Fibroblast of lung (primary cell): Measurements from ENCODE around the gene SYCE3. TPM values are rescaled to one million over a fixed set of nuclear protein-coding genes. Genes with fewer than 3 reads are reported as not detected.

Experiments used
- DNase-seq, 2 donors: peaks; one replicate each; pipeline versions ENCODE4 v3.0.0 to v3.0.0-alpha.2; 2010; ENCODE audit warnings: low read depth in 2 of 2
- H2AFZ ChIP-seq: 2 replicates; pipeline ENCODE4 v1.5.1; 2012; ENCODE audit warnings: low read length, control low read depth, inconsistent platforms
- H3K27ac ChIP-seq: 2 replicates; pipeline ENCODE4 v1.5.1; 2011; ENCODE audit warnings: low read length, control low read depth; ENCODE audit not compliant: insufficient read depth
- H3K27me3 ChIP-seq: 2 replicates; pipeline ENCODE4 v1.5.1; 2011; ENCODE audit warnings: mild to moderate bottlenecking, low read length; ENCODE audit not compliant: control insufficient read depth, insufficient read depth
- H3K36me3 ChIP-seq: 2 replicates; pipeline ENCODE4 v1.5.1; 2011; ENCODE audit warnings: low read length; ENCODE audit not compliant: control insufficient read depth, insufficient read depth
- H3K4me1 ChIP-seq: 2 replicates; pipeline ENCODE4 v1.5.1; 2011; ENCODE audit warnings: low read length; ENCODE audit not compliant: control insufficient read depth, insufficient read depth; ENCODE audit errors: extremely low read depth
- H3K4me2 ChIP-seq: 2 replicates; pipeline ENCODE4 v1.5.1; 2011; ENCODE audit warnings: low read length, control low read depth; ENCODE audit not compliant: insufficient read depth; ENCODE audit errors: extremely low read depth
- H3K4me3 ChIP-seq, 4 experiments: fragments of 200-600 bp in 1 of 4; sonication (generic) in 1 of 4; replicated peaks in 1 of 4; 2 replicates each; pipeline ENCODE4 v1.5.1; 2011 to 2016; ENCODE audit warnings: low read length in 4 of 4, low read depth in 3 of 4, mild to moderate bottlenecking in 3 of 4, control low read depth in 2 of 4, inconsistent platforms in 1 of 4, mixed read lengths in 1 of 4; ENCODE audit not compliant: insufficient read depth in 1 of 4; ENCODE audit errors: control extremely low read depth in 1 of 4
- H3K79me2 ChIP-seq: 2 replicates; pipeline ENCODE4 v1.5.1; 2012; ENCODE audit warnings: mild to moderate bottlenecking, low read length, inconsistent platforms; ENCODE audit not compliant: control insufficient read depth, insufficient read depth
- H3K9ac ChIP-seq: 2 replicates; pipeline ENCODE4 v1.5.1; 2011; ENCODE audit warnings: mild to moderate bottlenecking, low read length, control low read depth; ENCODE audit not compliant: insufficient read depth
- H3K9me3 ChIP-seq: 2 replicates; pipeline ENCODE4 v1.5.1; 2012; ENCODE audit warnings: low read depth, low read length; ENCODE audit not compliant: control insufficient read depth, insufficient read depth
- H4K20me1 ChIP-seq: 2 replicates; pipeline ENCODE4 v1.5.1; 2011; ENCODE audit warnings: low read length; ENCODE audit not compliant: control insufficient read depth, insufficient read depth; ENCODE audit errors: extremely low read depth
- EZH2 ChIP-seq: IDR thresholded peaks from 2 replicates; pipeline ENCODE4 v1.5.1; 2012; ENCODE audit warnings: low read length, control low read depth, mild to moderate bottlenecking; ENCODE audit errors: missing control alignments
- polyA plus RNA-seq, 2 donors: library from polyadenylated mRNA; depleted of rRNA in 1 of 2; stranded (reverse) in 1 of 2; unstranded in 1 of 2; fragments of >200 nt; gene quantifications; 2 replicates each; pipeline ENCODE4 v1.2.1, GENCODE V29; 2011 to 2012; ENCODE audit warnings: missing spikeins in 1 of 2
- total RNA-seq: library from RNA; depleted of rRNA; stranded (reverse); fragments of >200 nt; gene quantifications from 2 replicates; pipeline ENCODE4 v1.2.1, GENCODE V29; 2014
- TF ChIP-seq, protein P1 (sequence below), 2 donors: IDR thresholded peaks in 1 of 2; conservative IDR thresholded peaks in 1 of 2; 1 replicate in 1 of 2; 2 replicates in 1 of 2; pipeline ENCODE4 v1.5.1; 2011 to 2012; ENCODE audit warnings: low read length in 2 of 2, control low read depth in 1 of 2, inconsistent platforms in 1 of 2, low read depth in 1 of 2, mild to moderate bottlenecking in 1 of 2

SYCE3 gene
- total and polyA plus RNA-seq, 2 donors (not counting 1 experiment from before 2014, with no cell fraction given): 0.33 TPM; not detected in 1

DNA sequence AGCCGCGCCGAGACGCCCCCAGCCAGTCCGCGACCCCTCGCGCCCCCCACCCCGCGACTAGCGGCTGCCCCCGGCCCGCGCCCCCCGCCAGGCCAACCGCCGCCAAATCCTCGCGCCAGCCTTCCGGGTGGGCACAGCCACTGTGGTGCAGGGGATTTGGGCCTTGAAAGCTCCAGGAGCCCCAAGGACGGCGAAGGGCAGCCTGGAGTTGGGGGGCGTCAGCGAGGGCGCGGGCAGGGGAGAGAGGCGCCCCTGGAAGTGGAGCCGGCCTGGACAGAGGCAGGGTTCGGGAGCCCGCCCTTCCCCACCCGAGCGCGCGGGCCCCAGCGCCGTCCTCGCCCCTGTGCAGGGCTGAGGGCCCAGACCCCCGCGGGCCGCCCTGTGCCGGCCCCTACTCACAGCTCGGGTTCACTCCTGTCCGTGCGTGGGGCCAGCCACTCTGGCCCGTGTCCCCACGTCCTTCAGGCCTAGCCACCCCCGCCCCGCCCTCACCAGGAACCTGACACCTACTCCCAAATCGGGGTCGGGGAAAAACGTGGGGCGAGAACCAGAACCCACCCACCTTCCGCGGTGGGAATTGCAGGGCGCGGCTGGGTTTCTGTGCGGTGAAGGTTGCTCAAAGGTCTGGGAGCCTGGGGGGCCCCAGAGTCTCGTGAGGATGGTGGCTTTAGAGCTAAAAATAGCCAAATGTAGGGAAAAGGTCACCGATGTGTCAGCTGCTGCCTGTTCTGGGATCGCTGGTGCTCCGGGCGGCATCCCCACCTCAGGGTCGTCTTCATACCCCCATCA lies 15.5 kb upstream of the SYCE3 start, which contains the start of gene CPT1B:
CPT1B (minus strand) TSS at position 441 of the 789 bp plus-strand sequence. CDS start 512 bp downstream, outside the sequence.
- peak in 1 of 2 donors; percentile 55 for DNase-seq
- peak within 1 kb of the TSS in 1 of 4 experiments; percentile 17 for H3K4me3 ChIP-seq

DNA sequence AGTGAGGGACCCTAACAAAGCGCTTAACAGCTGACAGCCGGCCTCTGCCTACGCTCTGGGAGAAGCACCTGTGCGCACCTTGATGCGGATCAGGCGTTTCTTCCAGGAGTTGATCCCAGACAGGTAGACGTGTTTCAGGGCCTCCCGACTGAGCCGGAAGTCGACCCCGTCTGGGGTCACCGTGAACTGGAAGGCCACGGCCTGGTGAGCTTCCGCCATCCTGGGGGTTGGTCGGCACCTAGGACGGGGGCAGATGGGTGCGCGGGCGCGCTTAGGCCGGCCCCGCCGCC lies 14.9 kb upstream of the SYCE3 start:
- Histone ChIP-seq H3K79me2 (peaks cover 2% of the 10 kb centered on the region), H3K9me3 (no peaks in the 10 kb centered on the region), H3K4me3 (no peak overlapping the region), H3K9ac (no peak overlapping the region), H4K20me1 (no peaks in the 10 kb centered on the region), H3K4me1 (peaks cover 8% of the 10 kb centered on the region), H3K27ac (no peak overlapping the region), H3K4me2 (no peak overlapping the region), H3K27me3 (no peaks in the 10 kb centered on the region), H2AFZ (no peak overlapping the region), H3K36me3 (no peaks in the 10 kb centered on the region)
- TF ChIP-seq, protein P1, sequence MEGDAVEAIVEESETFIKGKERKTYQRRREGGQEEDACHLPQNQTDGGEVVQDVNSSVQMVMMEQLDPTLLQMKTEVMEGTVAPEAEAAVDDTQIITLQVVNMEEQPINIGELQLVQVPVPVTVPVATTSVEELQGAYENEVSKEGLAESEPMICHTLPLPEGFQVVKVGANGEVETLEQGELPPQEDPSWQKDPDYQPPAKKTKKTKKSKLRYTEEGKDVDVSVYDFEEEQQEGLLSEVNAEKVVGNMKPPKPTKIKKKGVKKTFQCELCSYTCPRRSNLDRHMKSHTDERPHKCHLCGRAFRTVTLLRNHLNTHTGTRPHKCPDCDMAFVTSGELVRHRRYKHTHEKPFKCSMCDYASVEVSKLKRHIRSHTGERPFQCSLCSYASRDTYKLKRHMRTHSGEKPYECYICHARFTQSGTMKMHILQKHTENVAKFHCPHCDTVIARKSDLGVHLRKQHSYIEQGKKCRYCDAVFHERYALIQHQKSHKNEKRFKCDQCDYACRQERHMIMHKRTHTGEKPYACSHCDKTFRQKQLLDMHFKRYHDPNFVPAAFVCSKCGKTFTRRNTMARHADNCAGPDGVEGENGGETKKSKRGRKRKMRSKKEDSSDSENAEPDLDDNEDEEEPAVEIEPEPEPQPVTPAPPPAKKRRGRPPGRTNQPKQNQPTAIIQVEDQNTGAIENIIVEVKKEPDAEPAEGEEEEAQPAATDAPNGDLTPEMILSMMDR (conservative IDR thresholded peaks at IDR 0.05 in 1 of 2, IDR thresholded peaks at IDR 0.05 in 1 of 2; ENCODE audit: low read depth in 1 of 2, low read length in 2 of 2): no peak
- no peak for TF ChIP-seq EZH2
- no peak for DNase-seq

More for the DNA sequence above, 15.5 kb upstream of the SYCE3 start, which contains the start of gene CPT1B:
- TF ChIP-seq, protein P1 (conservative IDR thresholded peaks at IDR 0.05 in 1 of 2, IDR thresholded peaks at IDR 0.05 in 1 of 2; ENCODE audit: low read depth in 1 of 2, low read length in 2 of 2): no peak
- TF ChIP-seq EZH2: no peak
- H3K27ac ChIP-seq: no peak within 1 kb of the TSS
- H4K20me1 ChIP-seq: no peaks in the 10 kb centered on the region
- no peaks in the 10 kb centered on the region for H3K36me3 ChIP-seq
- peak within 1 kb of the TSS; percentile 35 for H3K4me2 ChIP-seq
- H3K9ac ChIP-seq: no peak within 1 kb of the TSS
- peaks cover 2% of the 10 kb centered on the region for H3K79me2 ChIP-seq
- H3K4me1 ChIP-seq: peaks cover 8% of the 10 kb centered on the region
- H3K27me3 ChIP-seq: no peaks in the 10 kb centered on the region
- no peaks in the 10 kb centered on the region for H3K9me3 ChIP-seq
- H2AFZ ChIP-seq: no peak within 1 kb of the TSS

DNA sequence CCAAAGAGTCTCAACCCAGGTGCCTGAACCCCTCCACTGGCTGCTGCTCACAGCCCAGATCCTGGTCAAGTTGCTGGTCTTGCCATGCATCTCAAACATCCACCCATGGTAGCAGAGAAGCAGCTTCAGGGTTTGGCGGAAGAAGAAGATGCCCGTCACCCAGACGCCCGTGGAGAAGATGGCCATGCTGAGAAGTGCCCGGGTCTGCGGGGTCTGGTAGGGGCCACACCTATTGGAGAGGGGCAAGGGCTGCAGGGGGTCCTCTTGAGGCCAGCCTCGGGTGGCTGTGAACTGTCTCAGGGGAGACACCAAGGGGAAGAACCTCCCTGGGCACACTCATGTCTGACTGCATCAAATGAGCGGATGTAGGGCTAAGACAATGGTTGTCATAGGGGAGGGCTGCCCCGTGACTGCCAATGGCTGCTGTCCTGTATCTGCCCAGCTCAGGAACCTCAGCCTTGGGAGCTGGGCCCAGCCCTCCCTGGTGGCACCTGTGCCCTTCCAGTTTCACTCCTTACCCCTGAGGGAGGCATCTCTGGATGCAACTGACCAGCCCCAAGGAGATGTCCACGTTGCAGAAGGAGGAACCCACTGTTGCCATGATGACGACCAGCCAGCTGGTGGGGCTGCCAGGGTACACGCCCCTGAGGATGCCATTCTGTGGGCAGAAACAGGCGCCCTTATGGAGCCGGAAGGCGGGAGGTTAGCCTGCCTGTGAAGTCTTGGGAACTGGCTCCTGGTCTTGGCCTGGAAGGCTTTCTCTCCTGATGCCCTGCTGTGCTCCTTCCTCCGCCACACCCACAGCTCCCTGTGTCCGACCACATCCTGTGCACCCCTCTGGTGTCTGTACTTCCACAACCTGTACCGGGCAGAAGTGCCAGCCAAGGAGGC lies 14.3 kb upstream of the SYCE3 start:
- Histone ChIP-seq H3K9ac (no peak overlapping the region), H3K36me3 (no peaks in the 10 kb centered on the region), H3K27ac (no peak overlapping the region), H3K9me3 (no peaks in the 10 kb centered on the region), H4K20me1 (no peaks in the 10 kb centered on the region), H3K4me1 (peaks cover 8% of the 10 kb centered on the region), H3K27me3 (no peaks in the 10 kb centered on the region), H2AFZ (no peak overlapping the region), H3K4me3 (no peak overlapping the region), H3K4me2 (no peak overlapping the region), H3K79me2 (peaks cover 1% of the 10 kb centered on the region)
- TF ChIP-seq EZH2: no peak
- TF ChIP-seq, protein P1 (conservative IDR thresholded peaks at IDR 0.05 in 1 of 2, IDR thresholded peaks at IDR 0.05 in 1 of 2; ENCODE audit: low read depth in 1 of 2, low read length in 2 of 2): no peak
- DNase-seq: no peak
